GM12892 (cell line): Measurements from ENCODE around the gene SMIM10. TPM values are rescaled to one million over a fixed set of nuclear protein-coding genes. Genes with fewer than 3 reads are reported as not detected.
"Not testable (repeated sequence)": the region's sequence is repeated elsewhere in the genome, so short reads cannot be mapped to it uniquely, and the experiment has no call there.

Experiments
- DNase-seq: peaks from one replicate; pipeline ENCODE4 v3.0.0; 2011; ENCODE audit not compliant: insufficient read length
- FAIRE-seq: peaks from 2 replicates; lab custom pipeline; 2011; peaks lifted over from hg19 to GRCh38; lab: Jason Lieb, UNC
- POLR2A ChIP-seq: IDR thresholded peaks from 2 replicates; pipeline ENCODE4 v1.6.1; 2011; ENCODE audit warnings: low read depth, low read length, control low read depth
- POLR2AphosphoS5 ChIP-seq: IDR thresholded peaks from 2 replicates; pipeline ENCODE4 v1.6.1; 2011; ENCODE audit warnings: low read depth, low read length, control low read depth
- TAF1 ChIP-seq: IDR thresholded peaks from 2 replicates; pipeline ENCODE4 v1.6.1; 2011; ENCODE audit warnings: low read depth, mild to moderate bottlenecking, control low read depth, low read length, borderline replicate concordance
- polyA plus RNA-seq: library from polyadenylated mRNA; unstranded; fragments of >200 nt; gene quantifications from one replicate; pipeline ENCODE4 v1.2.1, GENCODE V29; 2012; ENCODE audit warnings: missing spikeins, inconsistent platforms; ENCODE audit not compliant: missing spikeins

Gene SMIM10
- polyA plus RNA-seq = 0.21 TPM

- DNase-seq = peak; percentile 19
- peak; percentile 56 for FAIRE-seq
- TF ChIP-seq POLR2A (no peak), POLR2AphosphoS5 (no peak), TAF1 (no peak)
These were observed at the start of gene SMIM10 for GRCh38 chrX:134990801-134991481. Gene SMIM10, plus strand, starts transcription at chrX:134990991. Its CDS starts 105 bp downstream, at chrX:134991096.

- DNase-seq, FAIRE-seq: not testable (repeated sequence)
These were observed 44.4 kb upstream of the SMIM10 start for GRCh38 chrX:134946364-134946763.

GRCh38 chrX:134948333-134949241, 42.2 kb upstream of the SMIM10 start:
- no peak for DNase-seq
- no peak for FAIRE-seq
- TF ChIP-seq TAF1 (no peak), POLR2A (no peak), POLR2AphosphoS5 (no peak)

- DNase-seq = no peak
- TF ChIP-seq POLR2A (no peak), POLR2AphosphoS5 (no peak), TAF1 (no peak)
- no peak for FAIRE-seq
These were observed 41.5 kb upstream of the SMIM10 start for GRCh38 chrX:134949271-134949670.

- DNase-seq = no peak
- no peak for FAIRE-seq
- TF ChIP-seq POLR2A (no peak), TAF1 (no peak), POLR2AphosphoS5 (no peak)
These were observed 33.0 kb upstream of the SMIM10 start for GRCh38 chrX:134957836-134958235.

GRCh38 chrX:134960366-134960765, 30.4 kb upstream of the SMIM10 start:
- not testable (repeated sequence) for FAIRE-seq, DNase-seq

- no peak for DNase-seq
- TF ChIP-seq TAF1 (no peak), POLR2AphosphoS5 (no peak), POLR2A (no peak)
- no peak for FAIRE-seq
These were observed 27.8 kb upstream of the SMIM10 start for GRCh38 chrX:134963041-134963440.

- FAIRE-seq (no peak), DNase-seq (no peak)
- TF ChIP-seq TAF1 = no peak
- TF ChIP-seq POLR2A = no peak
- no peak for TF ChIP-seq POLR2AphosphoS5
These were observed 21.1 kb upstream of the SMIM10 start for GRCh38 chrX:134969726-134970125.

GRCh38 chrX:134971926-134972325, 18.9 kb upstream of the SMIM10 start:
- DNase-seq (no peak), FAIRE-seq (no peak)
- TF ChIP-seq POLR2A = no peak
- TF ChIP-seq POLR2AphosphoS5 = no peak

GRCh38 chrX:134975516-134975915, 15.3 kb upstream of the SMIM10 start:
- FAIRE-seq = no peak

GRCh38 chrX:134981910-134982309, 8.9 kb upstream of the SMIM10 start:
- DNase-seq (no peak), FAIRE-seq (peak; percentile 9)
- no peak for TF ChIP-seq POLR2AphosphoS5
- no peak for TF ChIP-seq TAF1
- no peak for TF ChIP-seq POLR2A

More at GRCh38 chrX:134975516-134975915, 15.3 kb upstream of the SMIM10 start:
- DNase-seq = no peak
- TF ChIP-seq TAF1 (no peak), POLR2A (no peak), POLR2AphosphoS5 (no peak)

GRCh38 chrX:134982748-134983147, 8.0 kb upstream of the SMIM10 start:
- TF ChIP-seq POLR2A (no peak), POLR2AphosphoS5 (no peak), TAF1 (no peak)
- no peak for DNase-seq
- no peak for FAIRE-seq
